ENCODE results near the gene DNAJA2.
A peak's percentile ranks its signal among the peaks of the same experiment; 100 is the strongest.

Gene DNAJA2

GRCh38 chr16:47017636-47018035 lies 44.2 kb upstream of the DNAJA2 start:
- H3K4me1 ChIP-seq (ENCODE audit: control insufficient read depth, low read length), result peaks cover 20% of the 10 kb centered on the region
- no peak overlapping the region for H3K27ac ChIP-seq (ENCODE audit: low read depth, low read length)
- H3K4me2 ChIP-seq (ENCODE audit: low read length), result peak overlapping the region; percentile 28
- no peaks in the 10 kb centered on the region for H3K27me3 ChIP-seq (ENCODE audit: control insufficient read depth, low read length)
- H3K4me3 ChIP-seq (ENCODE audit: low read length), result no peak overlapping the region
- H4K20me1 ChIP-seq (ENCODE audit: control insufficient read depth, insufficient read depth, low read depth, low read length), result no peaks in the 10 kb centered on the region
- H3K79me2 ChIP-seq (ENCODE audit: control insufficient read depth, low read length), result no peaks in the 10 kb centered on the region
- no peak for TF ChIP-seq CTCF (IDR thresholded peaks at IDR 0.05; ENCODE audit: low read depth, low read length, poor library complexity, severe bottlenecking)
- TF ChIP-seq EZH2phosphoT487 (IDR thresholded peaks at IDR 0.05; ENCODE audit: borderline replicate concordance, low read length), result no peak
- no peaks in the 10 kb centered on the region for H3K9me2 ChIP-seq (replicated peaks; ENCODE audit: control insufficient read depth, low read length)
- no peaks in the 10 kb centered on the region for H3K36me3 ChIP-seq (ENCODE audit: control insufficient read depth, low read length)
- no peaks in the 10 kb centered on the region for H3F3A ChIP-seq (ENCODE audit: control insufficient read depth, insufficient read depth)
- H3K9me3 ChIP-seq (ENCODE audit: control insufficient read depth, insufficient read depth, low read length), result no peaks in the 10 kb centered on the region

GRCh38 chr16:47016700-47017133 lies 43.2 kb upstream of the DNAJA2 start:
- Histone ChIP-seq H3K4me2 (ENCODE audit: low read length) (no peak overlapping the region), H3K9me2 (replicated peaks; ENCODE audit: control insufficient read depth, low read length) (no peaks in the 10 kb centered on the region), H3K9me3 (ENCODE audit: control insufficient read depth, insufficient read depth, low read length) (no peaks in the 10 kb centered on the region), H3F3A (ENCODE audit: control insufficient read depth, insufficient read depth) (no peaks in the 10 kb centered on the region), H3K27me3 (ENCODE audit: control insufficient read depth, low read length) (no peaks in the 10 kb centered on the region), H3K4me1 (ENCODE audit: control insufficient read depth, low read length) (peaks cover 20% of the 10 kb centered on the region), H3K36me3 (ENCODE audit: control insufficient read depth, low read length) (no peaks in the 10 kb centered on the region), H3K27ac (ENCODE audit: low read depth, low read length) (no peak overlapping the region), H4K20me1 (ENCODE audit: control insufficient read depth, insufficient read depth, low read depth, low read length) (no peaks in the 10 kb centered on the region), H3K79me2 (ENCODE audit: control insufficient read depth, low read length) (no peaks in the 10 kb centered on the region), H3K4me3 (ENCODE audit: low read length) (no peak overlapping the region)
- TF ChIP-seq CTCF (IDR thresholded peaks at IDR 0.05; ENCODE audit: low read depth, low read length, poor library complexity, severe bottlenecking) (no peak), EZH2phosphoT487 (IDR thresholded peaks at IDR 0.05; ENCODE audit: borderline replicate concordance, low read length) (no peak)

- no peak for TF ChIP-seq CTCF (IDR thresholded peaks at IDR 0.05; ENCODE audit: low read depth, low read length, poor library complexity, severe bottlenecking)
- no peak for TF ChIP-seq EZH2phosphoT487 (IDR thresholded peaks at IDR 0.05; ENCODE audit: borderline replicate concordance, low read length)
- H3K27ac ChIP-seq (ENCODE audit: low read depth, low read length), result no peak overlapping the region
Measured at GRCh38 chr16:47013910-47014309, 40.4 kb upstream of the DNAJA2 start.

More at GRCh38 chr16:47013910-47014309, 40.4 kb upstream of the DNAJA2 start:
- Histone ChIP-seq H4K20me1 (ENCODE audit: control insufficient read depth, insufficient read depth, low read depth, low read length) (no peaks in the 10 kb centered on the region), H3K9me2 (replicated peaks; ENCODE audit: control insufficient read depth, low read length) (no peaks in the 10 kb centered on the region), H3K79me2 (ENCODE audit: control insufficient read depth, low read length) (no peaks in the 10 kb centered on the region), H3K4me2 (ENCODE audit: low read length) (no peak overlapping the region), H3K4me3 (ENCODE audit: low read length) (no peak overlapping the region), H3K36me3 (ENCODE audit: control insufficient read depth, low read length) (no peaks in the 10 kb centered on the region), H3K9me3 (ENCODE audit: control insufficient read depth, insufficient read depth, low read length) (no peaks in the 10 kb centered on the region), H3F3A (ENCODE audit: control insufficient read depth, insufficient read depth) (no peaks in the 10 kb centered on the region), H3K4me1 (ENCODE audit: control insufficient read depth, low read length) (peaks cover 20% of the 10 kb centered on the region), H3K27me3 (ENCODE audit: control insufficient read depth, low read length) (no peaks in the 10 kb centered on the region)

All from DOHH2 (cell line).